ENCODE results near the gene GFER. TPM values are rescaled to one million over a fixed set of nuclear protein-coding genes. Genes with fewer than 3 reads are reported as not detected.

GFER gene
- polyA plus RNA-seq, 1 donor (not counting 4 experiments of a cell fraction or from before 2014, with no cell fraction given): 12.0 TPM

DNA sequence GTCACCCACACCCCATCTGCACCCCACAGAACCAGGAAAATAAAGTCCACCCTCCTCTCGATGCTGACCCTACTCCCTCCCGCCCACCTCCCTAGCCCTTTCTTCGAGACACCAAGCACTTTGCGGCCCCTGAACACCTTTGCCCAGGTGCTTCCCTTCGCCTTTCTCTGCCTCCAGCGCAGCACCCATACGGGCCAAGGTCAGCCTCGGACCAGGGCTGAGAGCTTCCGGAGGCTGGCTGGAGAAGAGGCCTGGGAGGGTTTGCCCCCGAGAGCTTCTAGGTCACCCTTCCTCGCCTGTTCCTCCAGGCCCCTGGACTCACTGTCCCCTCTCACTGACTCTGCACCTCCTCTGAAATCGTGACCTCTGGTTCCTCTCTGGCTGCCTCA, 40.0 kb downstream of the GFER start:
- DNase-seq (ENCODE audit: low read depth, low spot score) (no peak), FAIRE-seq (no peak)
- H3K36me3 ChIP-seq (ENCODE audit: control insufficient read depth in 2 of 2, extremely low read depth in 1 of 2, insufficient read depth in 2 of 2, low read length in 2 of 2): no peaks in the 10 kb centered on the region
- H3K9me1 ChIP-seq (ENCODE audit: control insufficient read depth, extremely low read depth, insufficient read depth, low read length): no peaks in the 10 kb centered on the region
- dilution Hi-C loops (cut with MboI; ENCODE audit: extremely low pct_ligation_motif_present, low sequenced_read_pairs): no loop called here
- H3K9ac ChIP-seq (ENCODE audit: control insufficient read depth, extremely low read depth, insufficient read depth, low read length): no peak overlapping the region
- no peak overlapping the region for H3K27ac ChIP-seq (ENCODE audit: control insufficient read depth, insufficient read depth, low read length)
- no peaks in the 10 kb centered on the region for H3K9me3 ChIP-seq (ENCODE audit: control insufficient read depth, low read depth, low read length)
- H3K27me3 ChIP-seq (ENCODE audit: control insufficient read depth, extremely low read depth, insufficient read depth, low read length): peaks cover 20% of the 10 kb centered on the region
- no peak overlapping the region for H3K4me3 ChIP-seq (ENCODE audit: control insufficient read depth in 2 of 3, extremely low read depth in 1 of 3, insufficient read depth in 2 of 3, low read depth in 1 of 3, low read length in 3 of 3)
- H3K79me2 ChIP-seq (ENCODE audit: control insufficient read depth, insufficient read depth, low read length): no peaks in the 10 kb centered on the region
- TF ChIP-seq, protein P1, sequence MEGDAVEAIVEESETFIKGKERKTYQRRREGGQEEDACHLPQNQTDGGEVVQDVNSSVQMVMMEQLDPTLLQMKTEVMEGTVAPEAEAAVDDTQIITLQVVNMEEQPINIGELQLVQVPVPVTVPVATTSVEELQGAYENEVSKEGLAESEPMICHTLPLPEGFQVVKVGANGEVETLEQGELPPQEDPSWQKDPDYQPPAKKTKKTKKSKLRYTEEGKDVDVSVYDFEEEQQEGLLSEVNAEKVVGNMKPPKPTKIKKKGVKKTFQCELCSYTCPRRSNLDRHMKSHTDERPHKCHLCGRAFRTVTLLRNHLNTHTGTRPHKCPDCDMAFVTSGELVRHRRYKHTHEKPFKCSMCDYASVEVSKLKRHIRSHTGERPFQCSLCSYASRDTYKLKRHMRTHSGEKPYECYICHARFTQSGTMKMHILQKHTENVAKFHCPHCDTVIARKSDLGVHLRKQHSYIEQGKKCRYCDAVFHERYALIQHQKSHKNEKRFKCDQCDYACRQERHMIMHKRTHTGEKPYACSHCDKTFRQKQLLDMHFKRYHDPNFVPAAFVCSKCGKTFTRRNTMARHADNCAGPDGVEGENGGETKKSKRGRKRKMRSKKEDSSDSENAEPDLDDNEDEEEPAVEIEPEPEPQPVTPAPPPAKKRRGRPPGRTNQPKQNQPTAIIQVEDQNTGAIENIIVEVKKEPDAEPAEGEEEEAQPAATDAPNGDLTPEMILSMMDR (optimal IDR thresholded peaks at IDR 0.05 in 1 of 3, IDR thresholded peaks at IDR 0.05 in 1 of 3, conservative IDR thresholded peaks at IDR 0.05 in 1 of 3; ENCODE audit: extremely low read depth in 1 of 3, insufficient read depth in 2 of 3, low read length in 3 of 3): no peak
- H4K20me1 ChIP-seq (ENCODE audit: control insufficient read depth, extremely low read depth, insufficient read depth, low read length): no peaks in the 10 kb centered on the region
- H3K4me1 ChIP-seq (ENCODE audit: control insufficient read depth, extremely low read depth, insufficient read depth, low read length): peaks cover 15% of the 10 kb centered on the region
- H2AFZ ChIP-seq (ENCODE audit: control insufficient read depth, low read length): no peak overlapping the region
- H3K4me2 ChIP-seq (ENCODE audit: control insufficient read depth, extremely low read depth, insufficient read depth, low read depth, low read length): no peak overlapping the region

DNA sequence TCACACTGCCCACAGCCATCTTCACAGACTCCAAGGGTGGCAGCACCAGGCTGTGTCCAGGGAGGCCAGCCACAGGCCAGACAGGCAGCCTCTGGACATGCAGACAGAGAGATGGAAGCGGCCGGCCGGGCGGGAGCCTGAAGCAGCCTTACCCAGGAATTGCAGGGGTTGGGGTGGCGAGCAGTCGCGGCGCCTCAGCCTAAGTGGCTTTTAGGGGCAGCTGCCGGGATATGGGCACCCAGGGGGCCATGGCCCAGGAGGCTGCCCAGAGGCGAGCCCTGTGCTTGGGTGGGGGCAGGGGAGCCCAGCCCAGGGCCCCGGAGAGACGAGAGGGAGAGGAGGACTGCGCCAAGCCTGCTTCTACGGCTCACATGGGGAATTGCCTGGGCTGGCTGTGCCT, 41.3 kb downstream of the GFER start:
- dilution Hi-C loops (cut with MboI; ENCODE audit: extremely low pct_ligation_motif_present, low sequenced_read_pairs): no loop called here
- Histone ChIP-seq H3K36me3 (ENCODE audit: control insufficient read depth in 2 of 2, extremely low read depth in 1 of 2, insufficient read depth in 2 of 2, low read length in 2 of 2) (no peaks in the 10 kb centered on the region), H3K4me2 (ENCODE audit: control insufficient read depth, extremely low read depth, insufficient read depth, low read depth, low read length) (no peak overlapping the region), H3K4me3 (ENCODE audit: control insufficient read depth in 2 of 3, extremely low read depth in 1 of 3, insufficient read depth in 2 of 3, low read depth in 1 of 3, low read length in 3 of 3) (no peak overlapping the region), H3K9me3 (ENCODE audit: control insufficient read depth, low read depth, low read length) (no peaks in the 10 kb centered on the region), H3K27ac (ENCODE audit: control insufficient read depth, insufficient read depth, low read length) (no peak overlapping the region), H3K27me3 (ENCODE audit: control insufficient read depth, extremely low read depth, insufficient read depth, low read length) (peaks cover 8% of the 10 kb centered on the region), H3K9me1 (ENCODE audit: control insufficient read depth, extremely low read depth, insufficient read depth, low read length) (no peaks in the 10 kb centered on the region), H2AFZ (ENCODE audit: control insufficient read depth, low read length) (no peak overlapping the region), H4K20me1 (ENCODE audit: control insufficient read depth, extremely low read depth, insufficient read depth, low read length) (no peaks in the 10 kb centered on the region), H3K4me1 (ENCODE audit: control insufficient read depth, extremely low read depth, insufficient read depth, low read length) (peaks cover 15% of the 10 kb centered on the region), H3K9ac (ENCODE audit: control insufficient read depth, extremely low read depth, insufficient read depth, low read length) (no peak overlapping the region), H3K79me2 (ENCODE audit: control insufficient read depth, insufficient read depth, low read length) (no peaks in the 10 kb centered on the region)
- FAIRE-seq: no peak
- DNase-seq (ENCODE audit: low read depth, low spot score): no peak
- TF ChIP-seq EZH2 (IDR thresholded peaks at IDR 0.05; ENCODE audit: low read length): no peak
- TF ChIP-seq, protein P1 (optimal IDR thresholded peaks at IDR 0.05 in 1 of 3, IDR thresholded peaks at IDR 0.05 in 1 of 3, conservative IDR thresholded peaks at IDR 0.05 in 1 of 3; ENCODE audit: extremely low read depth in 1 of 3, insufficient read depth in 2 of 3, low read length in 3 of 3): no peak

Data from keratinocyte (primary cell).